A549 (cell line): ENCODE results near the gene KANSL3. TPM values are rescaled to one million over a fixed set of nuclear protein-coding genes. Genes with fewer than 3 reads are reported as not detected.

Experiments used
- ATAC-seq, 2 experiments: fragments of 200-7000 bp in 1 of 2; fragments of >200 bp in 1 of 2; cut with Nextera tagmentation in 1 of 2; cut with Tn5 transposase in 1 of 2; 3 replicates each; pipeline versions ENCODE4 v1.8.0 to v1.9.1; 2018 to 2020; ENCODE audit warnings: mild to moderate bottlenecking in 1 of 2, moderate library complexity in 1 of 2
- CTCF ChIA-PET: fragments of 300-600 bp; sonication (Branson Sonifier 250); formaldehyde crosslinking; extraction: SDS; loops from one replicate; lab custom pipeline; 2021; ENCODE audit warnings: antibody characterized with exemption, inconsistent platforms; lab: Yijun Ruan, JAX
- POLR2A ChIA-PET: fragments of 350-600 bp; formaldehyde crosslinking; extraction: SDS; loops from one replicate; lab custom pipeline; 2021; ENCODE audit warnings: antibody characterized with exemption, inconsistent platforms; lab: Yijun Ruan, JAX
- DNase-seq, 2 experiments: peaks; one replicate each; pipeline versions ENCODE4 v3.0.0 to v3.0.0-alpha.2; 2011 to 2016; ENCODE audit warnings: low read depth in 1 of 2, low spot score in 1 of 2
- FAIRE-seq: peaks from 2 replicates; lab custom pipeline; 2011; peaks lifted over from hg19 to GRCh38; lab: Jason Lieb, UNC
- H3K27ac ChIP-seq, 2 experiments: fragments of >200 bp; sonication (Bioruptor Twin); formaldehyde crosslinking; 3 replicates each; pipeline ENCODE4 v1.5.1; 2016 to 2017
- H3K4me1 ChIP-seq: fragments of >200 bp; sonication (Bioruptor Twin); formaldehyde crosslinking; 3 replicates; pipeline ENCODE4 v1.6.1; 2016
- H3K4me2 ChIP-seq: fragments of >200 bp; sonication (Bioruptor Twin); formaldehyde crosslinking; 3 replicates; pipeline ENCODE4 v1.6.1; 2016
- H3K4me3 ChIP-seq: fragments of >200 bp; sonication (Bioruptor Twin); formaldehyde crosslinking; 3 replicates; pipeline ENCODE4 v1.5.1; 2016
- H3K9me3 ChIP-seq: fragments of >200 bp; sonication (Bioruptor Twin); formaldehyde crosslinking; 3 replicates; pipeline ENCODE4 v1.6.1; 2016
- CBX2 ChIP-seq: fragments of 200-600 bp; sonication (generic); IDR thresholded peaks from 2 replicates; pipeline ENCODE4 v1.6.1; 2016; ENCODE audit warnings: low read depth, mild to moderate bottlenecking, borderline replicate concordance
- EHMT2 ChIP-seq: fragments of 200-600 bp; sonication (generic); IDR thresholded peaks from 2 replicates; pipeline ENCODE4 v1.6.1; 2016; ENCODE audit warnings: antibody characterized with exemption, low read depth, mild to moderate bottlenecking, moderate library complexity
- EP300 ChIP-seq, 2 experiments: fragments of >200 bp; sonication (Bioruptor Twin); formaldehyde crosslinking; IDR thresholded peaks; 2 replicates in 1 of 2; 3 replicates in 1 of 2; pipeline ENCODE4 v1.6.1; 2016 to 2017
- FOSL2 ChIP-seq, 2 experiments: fragments of 450-650 bp in 1 of 2; fragments of >200 bp in 1 of 2; sonication (Bioruptor Twin) in 1 of 2; formaldehyde crosslinking; IDR thresholded peaks; 2 replicates each; pipeline versions ENCODE4 v1.5.0 to v1.6.1; 2016 to 2020; ENCODE audit warnings: mild to moderate bottlenecking in 1 of 2, moderate library complexity in 1 of 2
- HOXA7 ChIP-seq: fragments of 250-450 bp; sonication (Bioruptor Pico); IDR thresholded peaks from 2 replicates; pipeline ENCODE4 v1.5.0; 2020; ENCODE audit warnings: mild to moderate bottlenecking, moderate library complexity
- HOXB13 ChIP-seq: fragments of 250-450 bp; sonication (Bioruptor Pico); IDR thresholded peaks from 2 replicates; pipeline ENCODE4 v1.5.0; 2020; ENCODE audit warnings: low read depth, mild to moderate bottlenecking, moderate library complexity
- HOXB5 ChIP-seq: fragments of 250-450 bp; sonication (Bioruptor Pico); IDR thresholded peaks from 2 replicates; pipeline ENCODE4 v1.5.0; 2020; ENCODE audit warnings: mild to moderate bottlenecking, moderate library complexity
- JUN ChIP-seq, 2 experiments: fragments of >200 bp; sonication (Bioruptor Twin); formaldehyde crosslinking; IDR thresholded peaks; 2 replicates in 1 of 2; 3 replicates in 1 of 2; pipeline ENCODE4 v1.6.1; 2016 to 2017
- KDM1A ChIP-seq: fragments of 200-600 bp; sonication (generic); IDR thresholded peaks from 2 replicates; pipeline ENCODE4 v1.6.1; 2016; ENCODE audit warnings: low read depth, mild to moderate bottlenecking
- MAFK ChIP-seq: fragments of 450-650 bp; IDR thresholded peaks from 2 replicates; pipeline ENCODE4 v1.6.1; 2014; ENCODE audit not compliant: partially characterized antibody
- NFE2L2 ChIP-seq: fragments of 150-350 bp; conservative IDR thresholded peaks from 2 replicates; pipeline ENCODE4 v1.6.1; 2014; ENCODE audit warnings: low read length
- RAD21 ChIP-seq, 2 experiments: fragments of >200 bp in 1 of 2; sonication (Bioruptor Twin) in 1 of 2; formaldehyde crosslinking in 1 of 2; IDR thresholded peaks in 1 of 2; conservative IDR thresholded peaks in 1 of 2; 2 replicates in 1 of 2; 3 replicates in 1 of 2; pipeline ENCODE4 v1.6.1; 2012 to 2018; ENCODE audit warnings: inconsistent platforms in 1 of 2
- RARB ChIP-seq: fragments of 250-450 bp; sonication (Bioruptor Pico); IDR thresholded peaks from 2 replicates; pipeline ENCODE4 v1.8.0; 2021; ENCODE audit warnings: mild to moderate bottlenecking, moderate library complexity
- SREBF2 ChIP-seq: fragments of 450-650 bp; IDR thresholded peaks from 2 replicates; pipeline ENCODE4 v1.6.1; 2014; ENCODE audit warnings: mild to moderate bottlenecking, moderate library complexity
- ZFP36 ChIP-seq: fragments of 450-650 bp; IDR thresholded peaks from 2 replicates; pipeline ENCODE4 v1.6.1; 2014; ENCODE audit warnings: borderline replicate concordance; ENCODE audit not compliant: partially characterized antibody
- ZSCAN20 ChIP-seq: fragments of 250-450 bp; sonication (Bioruptor Pico); IDR thresholded peaks from 2 replicates; pipeline ENCODE4 v1.8.0; 2022; ENCODE audit warnings: mild to moderate bottlenecking, moderate library complexity
- WGBS: methylation state at CpG from one replicate; pipeline ENCODE4 v1.1.6; 2017; ENCODE audit errors: missing lambda C conversion rate; 5-methylcytosine and 5-hydroxymethylcytosine counted together
- polyA plus RNA-seq, 4 experiments: library from polyadenylated mRNA; depleted of rRNA in 3 of 4; stranded (reverse); fragments of >200 nt; fragmentation: RNase III in 1 of 4; extraction: RNeasy Plus Mini Kit Qiagen cat#74134 plus additional on column Dnase treatment in 1 of 4; gene quantifications; 2 replicates in 3 of 4; 3 replicates in 1 of 4; pipeline ENCODE4 v1.2.3, GENCODE V29; 2011 to 2017
- TF ChIP-seq, protein P1 (sequence below): fragments of 150-350 bp; IDR thresholded peaks from 2 replicates; pipeline ENCODE4 v1.6.1; 2014; ENCODE audit warnings: low read depth, mild to moderate bottlenecking, low read length
- TF ChIP-seq, protein P2 (sequence below): fragments of >200 bp; sonication (Bioruptor Twin); formaldehyde crosslinking; IDR thresholded peaks from 2 replicates; pipeline ENCODE4 v1.6.1; 2016
- TF ChIP-seq, protein P3 (sequence below): IDR thresholded peaks from 2 replicates; pipeline ENCODE4 v1.6.1; 2012
- TF ChIP-seq, protein P4 (sequence below): fragments of >200 bp; sonication (Bioruptor Twin); formaldehyde crosslinking; IDR thresholded peaks from 3 replicates; pipeline ENCODE4 v1.6.1; 2016

The KANSL3 gene
- polyA plus RNA-seq, 2 of the 4 experiments (the other 2 are of a cell fraction): 23.0 to 25.2 TPM

DNA sequence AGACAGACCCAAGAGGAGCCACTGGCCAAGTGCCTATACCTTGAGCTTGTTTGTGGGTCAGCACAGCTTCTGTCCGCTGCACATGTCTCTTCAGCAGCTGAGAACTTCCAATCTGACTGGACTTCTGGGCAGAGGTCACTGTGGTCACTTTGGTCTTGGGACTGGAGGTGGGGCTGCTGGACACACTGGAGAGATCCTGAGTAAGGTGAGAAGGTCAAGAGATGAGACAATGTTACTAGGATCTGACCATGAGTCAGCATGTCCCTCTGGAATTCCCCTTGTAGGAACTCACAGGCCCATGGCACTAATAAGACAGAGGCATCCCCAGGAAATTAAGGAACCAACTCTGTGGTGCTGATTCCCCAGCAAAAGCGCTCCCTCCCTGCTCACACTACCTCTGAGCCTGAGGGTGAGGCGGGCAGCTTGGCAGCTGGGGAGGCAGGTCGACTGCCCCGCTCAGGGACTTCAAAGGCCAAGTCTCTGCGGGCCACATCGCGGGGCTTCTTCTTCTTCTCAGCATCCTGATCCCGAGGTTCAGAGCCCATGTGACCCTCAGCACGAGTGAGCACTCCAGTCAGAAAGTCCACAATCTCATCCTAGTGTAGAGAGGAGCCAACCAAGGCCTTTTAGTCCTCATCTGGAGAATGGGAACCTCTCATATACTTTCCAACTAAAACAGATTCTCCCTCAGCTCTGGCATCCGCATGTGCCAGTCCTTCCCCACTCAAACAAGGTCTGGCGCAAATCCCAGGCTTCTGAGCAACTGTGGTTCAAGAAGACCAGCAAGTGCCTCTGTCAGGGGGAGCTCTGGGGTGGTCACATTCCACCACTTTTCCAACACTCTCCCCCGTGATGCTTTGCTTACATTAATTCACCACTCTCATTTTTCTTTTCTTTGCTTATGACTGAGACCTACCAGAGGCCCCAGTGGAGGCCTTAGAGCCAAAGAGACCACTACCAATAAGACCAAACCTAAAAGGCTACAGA lies 29.4 kb downstream of the KANSL3 start:
- WGBS: 64% methylated on average over 13 of the region's 13 CpGs
- POLR2A ChIA-PET: interaction anchor here (0.9 to 1.1 kb wide), 2 partner anchors 30 to 56 kb away, joined by 3 to 4 read pairs; no protein-coding TSS in a partner anchor
- Histone ChIP-seq H3K4me1 (peaks cover 28% of the 10 kb centered on the region), H3K9me3 (no peaks in the 10 kb centered on the region), H3K4me2 (peak overlapping the region; percentile 56), H3K4me3 (no peak overlapping the region), H3K27ac (peak overlapping the region; percentile 80 to 90)
- TF ChIP-seq, protein P1, sequence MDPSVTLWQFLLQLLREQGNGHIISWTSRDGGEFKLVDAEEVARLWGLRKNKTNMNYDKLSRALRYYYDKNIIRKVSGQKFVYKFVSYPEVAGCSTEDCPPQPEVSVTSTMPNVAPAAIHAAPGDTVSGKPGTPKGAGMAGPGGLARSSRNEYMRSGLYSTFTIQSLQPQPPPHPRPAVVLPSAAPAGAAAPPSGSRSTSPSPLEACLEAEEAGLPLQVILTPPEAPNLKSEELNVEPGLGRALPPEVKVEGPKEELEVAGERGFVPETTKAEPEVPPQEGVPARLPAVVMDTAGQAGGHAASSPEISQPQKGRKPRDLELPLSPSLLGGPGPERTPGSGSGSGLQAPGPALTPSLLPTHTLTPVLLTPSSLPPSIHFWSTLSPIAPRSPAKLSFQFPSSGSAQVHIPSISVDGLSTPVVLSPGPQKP: no peak
- TF ChIP-seq FOSL2 (IDR thresholded peaks at IDR 0.05): no peak
- peak; percentile 59; the same call in 1 of the 2 replicates for TF ChIP-seq FOSL2 (CRISPR knock-in tag; IDR thresholded peaks at IDR 0.05)
- TF ChIP-seq HOXA7 (CRISPR knock-in tag): no peak
- TF ChIP-seq NFE2L2: peak; percentile 40; the same call in 1 of the 2 replicates
- TF ChIP-seq ZSCAN20 (CRISPR knock-in tag): no peak
- no peak for TF ChIP-seq KDM1A
- TF ChIP-seq HOXB13: peak; percentile 13; the same call in 1 of the 2 replicates
- TF ChIP-seq EHMT2: no peak
- TF ChIP-seq ZFP36: no peak
- TF ChIP-seq, protein P2, sequence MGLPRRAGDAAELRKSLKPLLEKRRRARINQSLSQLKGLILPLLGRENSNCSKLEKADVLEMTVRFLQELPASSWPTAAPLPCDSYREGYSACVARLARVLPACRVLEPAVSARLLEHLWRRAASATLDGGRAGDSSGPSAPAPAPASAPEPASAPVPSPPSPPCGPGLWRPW: no peak
- TF ChIP-seq JUN (IDR thresholded peaks at IDR 0.05): peak in 1 of 2 experiments; percentile 22; a peak in 1 of 5 replicates
- no peak for TF ChIP-seq RARB (CRISPR knock-in tag)
- no peak for TF ChIP-seq HOXB5 (CRISPR knock-in tag)
- peak; percentile 89 for TF ChIP-seq MAFK
- 0 out of 5 replicates have a peak, but pooled peaks of 1 of the 2 experiments have one; percentile 2 for TF ChIP-seq RAD21 (conservative IDR thresholded peaks at IDR 0.05 in 1 of 2, IDR thresholded peaks at IDR 0.05 in 1 of 2)
- TF ChIP-seq, protein P3, sequence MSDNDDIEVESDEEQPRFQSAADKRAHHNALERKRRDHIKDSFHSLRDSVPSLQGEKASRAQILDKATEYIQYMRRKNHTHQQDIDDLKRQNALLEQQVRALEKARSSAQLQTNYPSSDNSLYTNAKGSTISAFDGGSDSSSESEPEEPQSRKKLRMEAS: peak; percentile 39; the same call in 1 of the 2 replicates
- TF ChIP-seq CBX2: no peak
- TF ChIP-seq, protein P4, sequence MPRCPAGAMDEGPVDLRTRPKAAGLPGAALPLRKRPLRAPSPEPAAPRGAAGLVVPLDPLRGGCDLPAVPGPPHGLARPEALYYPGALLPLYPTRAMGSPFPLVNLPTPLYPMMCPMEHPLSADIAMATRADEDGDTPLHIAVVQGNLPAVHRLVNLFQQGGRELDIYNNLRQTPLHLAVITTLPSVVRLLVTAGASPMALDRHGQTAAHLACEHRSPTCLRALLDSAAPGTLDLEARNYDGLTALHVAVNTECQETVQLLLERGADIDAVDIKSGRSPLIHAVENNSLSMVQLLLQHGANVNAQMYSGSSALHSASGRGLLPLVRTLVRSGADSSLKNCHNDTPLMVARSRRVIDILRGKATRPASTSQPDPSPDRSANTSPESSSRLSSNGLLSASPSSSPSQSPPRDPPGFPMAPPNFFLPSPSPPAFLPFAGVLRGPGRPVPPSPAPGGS: no peak
- FAIRE-seq: no peak
- CTCF ChIA-PET: interaction anchor here (0.5 to 2.2 kb wide), 9 partner anchors 9 to 149 kb away, joined by 3 to 8 read pairs (median 4); no protein-coding TSS in a partner anchor
- peak; percentile 72 to 87 for ATAC-seq
- DNase-seq: peak; percentile 76 to 85

DNA sequence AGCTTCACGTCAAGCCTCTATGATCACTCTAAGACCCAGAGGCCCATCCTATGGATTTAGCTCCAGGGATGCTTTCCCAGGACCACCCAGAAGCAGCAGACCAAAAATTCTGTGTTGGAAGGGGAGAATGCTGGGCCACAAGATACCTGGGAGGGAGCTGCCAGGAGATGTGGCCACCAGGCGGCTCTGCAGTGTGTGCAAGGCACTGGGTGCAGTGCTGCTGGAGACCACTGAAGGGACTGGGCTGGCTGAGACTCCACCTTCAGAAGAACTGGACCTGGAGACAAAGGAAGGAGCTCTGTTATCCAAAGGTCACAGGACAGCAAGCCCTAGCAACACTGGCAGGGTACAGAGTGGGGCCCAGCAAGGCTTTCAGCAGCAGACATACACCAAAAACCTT lies 34.0 kb downstream of the KANSL3 start:
- Histone ChIP-seq H3K4me3 (no peak overlapping the region), H3K27ac (peak overlapping the region in 1 of 2 experiments; percentile 30; a peak in 1 of 6 replicates), H3K4me2 (no peak overlapping the region), H3K9me3 (no peaks in the 10 kb centered on the region), H3K4me1 (peaks cover 30% of the 10 kb centered on the region)
- ChIA-PET CTCF (interaction anchor here (0.6 to 2.3 kb wide), 8 partner anchors 9 to 196 kb away, joined by 3 to 11 read pairs (median 4); no protein-coding TSS in a partner anchor), POLR2A (interaction anchor here (1.5 kb wide), 1 partner anchor 34 kb away, joined by 3 read pairs; no protein-coding TSS in a partner anchor)
- FAIRE-seq (no peak), DNase-seq (peak; percentile 27 to 47), ATAC-seq (peak; percentile 83 to 85)
- 95% methylated on average over 2 of the region's 2 CpGs for WGBS
- TF ChIP-seq EP300 (IDR thresholded peaks at IDR 0.05) (no peak), RAD21 (conservative IDR thresholded peaks at IDR 0.05 in 1 of 2, IDR thresholded peaks at IDR 0.05 in 1 of 2) (peak in 1 of 2 experiments; percentile 27; a peak in 1 of 5 replicates), SREBF2 (no peak)
